ENCODE data around the gene CRTC1.

CRTC1 gene

DNA sequence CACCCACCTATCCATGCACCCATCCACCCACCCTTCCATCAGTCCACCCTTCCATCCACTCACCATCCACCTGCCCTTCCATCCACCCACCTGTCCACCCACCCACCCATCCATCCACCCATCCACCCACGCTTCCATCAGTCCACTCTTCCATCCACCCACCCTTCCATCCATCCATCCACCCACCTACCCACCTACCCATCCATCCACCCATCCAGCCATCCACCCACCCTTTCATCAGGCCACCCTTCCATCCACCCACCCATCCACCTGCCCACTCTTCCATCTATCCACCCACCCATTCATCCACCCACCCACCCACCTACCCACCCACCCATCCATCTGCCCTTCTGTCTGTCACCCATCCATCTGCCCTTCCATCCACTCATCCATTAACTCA is 29.6 kb upstream of the CRTC1 start:
- no peak for DNase-seq

DNA sequence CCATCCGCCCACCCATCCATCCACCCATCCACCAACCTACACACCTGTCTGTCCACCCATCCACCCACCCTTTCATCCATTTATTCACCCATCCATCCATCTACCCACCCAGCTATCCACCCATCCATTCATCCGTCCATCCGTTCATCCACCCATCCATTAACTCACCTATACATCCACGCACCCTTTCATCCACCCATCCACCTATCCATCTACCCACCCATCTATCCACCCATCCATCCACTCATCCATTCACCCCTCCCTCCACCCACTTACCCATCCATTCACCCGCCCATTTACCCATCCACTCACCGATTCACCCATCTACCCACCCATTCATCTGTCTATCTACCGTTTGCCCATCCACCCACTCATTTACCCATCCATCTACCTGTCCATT is 29.0 kb upstream of the CRTC1 start:
- DNase-seq: no peak

DNA sequence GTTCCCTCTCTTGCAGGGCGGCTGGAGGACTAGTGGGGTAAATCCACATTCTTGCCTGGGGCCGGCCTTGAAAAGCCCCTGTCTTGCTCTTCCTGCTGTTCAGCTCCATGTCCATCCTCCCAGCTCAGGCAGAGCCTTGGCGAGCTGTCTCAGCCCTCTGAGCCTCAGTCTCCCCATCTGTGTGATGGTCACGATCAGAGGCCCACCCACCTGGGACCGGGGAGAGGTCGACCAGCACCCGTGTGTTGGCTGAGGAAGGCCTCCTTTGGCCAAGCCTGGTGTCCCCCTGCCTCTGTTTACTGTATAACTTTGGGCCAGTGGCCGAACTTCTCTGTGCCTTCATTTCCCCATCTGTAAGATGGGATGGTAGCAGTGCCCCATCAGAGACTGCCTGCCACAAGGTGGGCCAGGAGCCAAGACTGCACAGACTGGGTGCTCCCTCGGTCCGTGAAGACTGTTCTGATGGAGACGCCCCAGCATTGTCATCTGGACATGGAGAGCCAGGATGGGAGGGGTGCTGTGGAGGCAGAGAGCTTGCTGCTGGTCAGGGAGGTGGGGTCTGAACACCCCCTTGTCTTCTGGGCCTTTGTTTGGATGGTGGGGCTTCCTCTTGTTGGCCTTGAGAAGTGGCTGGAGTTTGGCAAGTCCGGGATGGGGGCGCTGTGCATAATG is 28.2 kb upstream of the CRTC1 start:
- DNase-seq: no peak

DNA sequence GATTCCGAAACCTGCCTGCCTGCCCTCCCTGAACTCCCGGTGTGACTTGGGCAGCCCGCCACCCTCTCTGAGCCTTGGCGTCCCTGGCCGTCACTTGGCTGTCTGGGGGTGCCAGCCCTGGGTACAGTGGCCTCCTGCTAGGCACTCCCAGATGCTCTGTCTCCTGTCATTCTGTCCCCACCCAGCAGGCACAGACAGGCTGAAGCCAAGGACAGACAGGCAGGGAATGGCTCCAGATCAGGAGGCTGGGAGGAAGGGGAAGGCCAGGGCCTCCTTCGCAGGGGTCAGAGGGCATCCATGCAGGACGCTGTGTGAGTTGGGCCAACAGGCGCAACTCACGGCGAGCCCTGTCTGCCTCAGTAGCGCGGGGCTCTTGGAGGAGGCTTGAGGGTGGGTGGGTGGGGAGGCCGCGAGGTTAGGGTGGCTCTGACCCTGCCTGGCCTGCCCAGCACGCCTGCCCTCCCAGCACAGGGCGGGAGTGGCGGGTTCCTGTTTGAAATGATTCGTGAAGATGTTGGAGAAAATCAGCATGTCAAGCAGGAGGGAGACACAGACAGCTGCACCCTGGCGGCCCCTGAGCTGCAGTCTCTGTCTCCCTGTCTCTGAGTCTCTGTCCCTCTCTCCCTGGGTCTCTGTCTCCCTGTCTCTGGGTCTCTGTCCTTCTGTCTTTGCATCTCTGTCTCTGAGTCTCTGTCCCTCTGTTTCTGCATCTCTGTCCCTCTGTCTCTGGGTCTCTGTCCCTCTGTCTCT is 27.0 kb upstream of the CRTC1 start:
- no peak for DNase-seq

DNA sequence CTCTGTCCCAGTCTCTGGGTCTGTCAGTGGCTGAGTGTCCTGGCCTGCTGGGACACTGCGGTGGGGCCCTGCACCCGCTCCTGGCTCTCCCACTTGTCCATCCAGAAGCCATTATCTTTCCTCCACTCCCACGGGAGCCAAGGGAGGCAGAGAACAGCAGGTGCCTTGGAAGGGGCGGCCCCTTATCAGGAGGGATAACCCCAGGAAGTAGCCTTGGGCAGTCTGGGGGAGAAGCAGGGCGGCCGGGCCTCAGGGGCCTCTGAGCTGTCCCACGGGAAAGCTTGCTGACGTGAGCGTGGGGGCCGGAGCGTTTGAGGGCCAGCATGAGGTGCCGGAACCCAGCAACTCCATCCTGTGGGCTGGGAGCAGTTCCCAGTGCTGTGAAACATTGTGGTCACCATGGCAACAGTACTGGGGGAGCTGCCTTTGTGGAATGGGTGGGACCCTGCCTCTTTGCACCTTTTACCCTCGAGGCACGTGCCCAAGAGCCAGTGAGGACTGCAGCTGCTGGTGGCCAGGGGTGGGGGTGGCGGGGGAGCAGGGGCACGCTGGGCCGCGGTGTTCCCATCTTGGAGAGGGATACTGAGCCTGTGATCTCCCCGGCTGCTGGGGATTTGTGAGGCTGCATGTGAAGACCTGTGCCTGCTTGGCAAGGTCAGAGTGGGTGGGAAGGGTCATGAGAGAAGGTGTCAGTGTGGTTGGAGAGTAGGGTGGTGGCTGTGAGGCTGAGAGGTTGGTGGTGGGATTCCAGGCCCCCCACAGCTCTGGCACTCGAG is 25.7 kb upstream of the CRTC1 start:
- peak; percentile 51 for DNase-seq

DNA sequence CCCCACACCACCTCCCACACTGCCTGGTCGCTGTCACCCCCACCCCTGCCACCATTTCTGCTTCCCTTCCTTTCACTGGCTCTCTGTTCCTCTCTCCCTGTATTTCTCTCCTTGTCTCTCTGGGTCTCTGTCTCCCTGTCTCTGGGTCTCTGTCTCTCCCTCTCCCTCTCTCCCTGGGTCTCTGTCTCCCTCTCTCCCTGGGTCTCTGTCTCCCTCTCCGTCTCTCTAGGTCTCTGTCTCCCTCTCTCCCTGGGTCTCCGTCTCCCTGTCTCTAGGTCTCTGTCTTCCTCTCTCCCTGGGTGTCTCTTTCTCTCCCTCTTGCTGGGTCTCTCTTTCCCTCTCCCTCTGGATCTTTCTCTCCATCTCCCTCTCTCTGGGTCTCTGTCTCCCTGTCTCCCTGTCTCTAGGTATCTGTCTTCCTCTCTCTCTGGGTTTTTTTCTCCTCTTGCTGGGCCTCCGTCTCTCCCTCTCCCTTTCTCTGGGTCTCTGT is 25.1 kb upstream of the CRTC1 start:
- no peak for DNase-seq

DNA sequence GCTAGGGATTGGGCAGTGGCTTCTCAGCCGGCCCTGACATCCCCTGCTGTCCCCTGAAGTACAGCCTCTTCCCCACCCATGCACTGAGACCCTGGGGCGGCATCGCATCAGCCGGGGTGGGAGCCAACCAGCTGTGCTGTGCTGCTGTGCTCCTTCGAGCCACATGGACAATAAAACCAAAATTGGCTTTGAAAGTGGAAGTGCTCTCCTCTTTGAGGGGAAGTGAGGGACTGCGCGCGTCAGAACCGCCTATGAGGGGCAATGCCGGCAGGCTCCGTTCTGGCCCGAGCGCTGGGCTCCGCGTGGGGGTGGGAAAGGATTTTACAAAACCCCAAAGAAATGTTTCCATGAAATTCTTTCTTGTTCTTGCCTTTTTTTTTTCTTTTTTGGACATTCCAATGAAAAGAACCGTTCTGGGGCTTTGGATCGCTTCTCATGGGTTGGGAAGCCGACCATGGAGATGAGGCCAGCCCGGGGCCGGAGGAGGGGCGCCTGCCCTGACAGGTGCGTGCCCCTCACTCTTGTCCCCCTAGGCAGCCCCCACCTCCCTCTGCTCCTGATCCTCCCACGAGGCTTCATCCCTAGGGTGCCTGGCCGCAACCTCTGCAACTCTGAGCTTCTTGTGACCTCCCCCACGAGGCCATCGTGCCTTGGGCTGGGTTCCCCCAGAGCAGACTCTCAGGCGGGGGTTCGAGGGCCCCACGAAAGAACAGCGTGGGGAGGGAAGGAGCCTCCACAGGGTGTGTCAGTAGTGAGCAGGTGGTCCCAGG is 24.0 kb upstream of the CRTC1 start:
- DNase-seq: peak; percentile 17

DNA sequence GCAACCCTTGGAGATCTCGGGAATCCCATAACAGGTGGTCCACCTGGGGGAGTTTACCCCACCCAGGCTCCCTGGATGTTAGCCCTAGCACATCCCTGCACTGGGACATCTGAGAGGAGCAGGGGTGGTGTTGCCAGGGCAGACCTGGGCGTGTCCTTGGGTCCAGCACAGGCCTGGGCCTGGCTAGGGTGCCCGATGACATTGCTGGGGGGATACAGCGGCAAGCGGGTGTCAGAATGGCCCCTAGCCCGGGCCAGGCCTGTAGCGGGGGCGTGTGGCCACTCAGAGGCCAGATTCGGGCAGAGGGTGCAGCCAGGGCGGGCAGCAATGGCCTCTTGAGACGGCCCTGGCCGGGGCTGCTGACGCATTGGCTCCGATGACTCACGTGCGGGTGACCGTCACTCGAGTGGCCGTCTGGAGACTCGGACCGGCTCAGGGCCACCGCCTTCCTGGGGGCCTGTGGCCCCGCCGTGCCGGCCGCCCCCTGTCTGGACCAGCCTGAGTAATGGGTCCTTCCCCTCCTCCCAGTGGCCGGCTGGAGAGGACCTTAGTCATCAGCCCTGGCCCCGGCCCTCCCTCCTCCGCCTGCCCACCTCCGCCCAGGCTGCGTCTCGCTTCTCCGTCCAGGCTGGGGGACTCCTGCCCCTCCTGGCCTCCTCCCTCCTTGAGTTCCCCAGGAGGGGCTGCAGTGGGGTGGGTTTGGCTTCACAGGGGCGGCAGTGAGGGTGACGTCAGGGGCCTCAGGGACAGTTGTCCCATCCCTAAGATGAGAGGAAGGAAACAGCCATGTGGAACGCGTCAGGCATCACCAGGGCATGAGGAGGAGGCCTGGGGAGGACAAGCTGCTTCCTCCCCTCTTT is 23.2 kb upstream of the CRTC1 start:
- DNase-seq: peak; percentile 26

DNA sequence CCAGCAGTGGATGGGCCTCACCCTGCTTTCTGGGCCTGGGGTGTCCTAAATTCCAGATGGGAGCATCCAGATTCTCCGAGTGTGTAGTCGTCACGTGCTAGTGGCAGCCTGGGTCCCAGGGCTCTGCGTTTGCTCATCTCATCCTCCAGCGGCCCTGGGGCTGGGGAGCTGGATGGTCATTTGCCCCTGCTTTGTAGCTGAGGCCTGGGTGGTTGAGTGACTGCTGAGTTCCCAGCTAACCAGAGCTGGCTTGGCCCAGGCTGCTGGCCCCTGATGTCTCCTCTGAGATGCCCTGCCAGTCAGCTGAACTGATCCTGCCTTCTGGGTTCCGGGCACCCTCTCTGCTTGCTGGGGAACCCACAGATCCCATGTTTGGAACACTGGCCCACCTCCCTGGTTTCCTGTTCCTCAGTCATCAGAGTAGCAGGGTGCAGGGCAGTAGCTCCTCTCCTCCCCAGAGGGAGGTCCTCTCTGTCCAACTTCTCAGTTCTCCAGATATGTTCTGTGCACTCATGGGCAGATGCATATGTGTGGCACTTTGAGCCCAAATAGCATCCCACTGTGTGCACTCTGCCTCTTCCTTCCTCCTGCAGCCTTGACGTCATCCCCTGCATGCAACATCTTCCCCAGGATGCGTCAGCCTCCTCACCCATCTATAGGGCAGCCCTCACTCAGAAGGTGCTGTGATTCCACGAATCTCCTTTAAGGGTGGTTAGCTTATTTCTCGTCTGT is 22.4 kb upstream of the CRTC1 start:
- no peak for DNase-seq

DNA sequence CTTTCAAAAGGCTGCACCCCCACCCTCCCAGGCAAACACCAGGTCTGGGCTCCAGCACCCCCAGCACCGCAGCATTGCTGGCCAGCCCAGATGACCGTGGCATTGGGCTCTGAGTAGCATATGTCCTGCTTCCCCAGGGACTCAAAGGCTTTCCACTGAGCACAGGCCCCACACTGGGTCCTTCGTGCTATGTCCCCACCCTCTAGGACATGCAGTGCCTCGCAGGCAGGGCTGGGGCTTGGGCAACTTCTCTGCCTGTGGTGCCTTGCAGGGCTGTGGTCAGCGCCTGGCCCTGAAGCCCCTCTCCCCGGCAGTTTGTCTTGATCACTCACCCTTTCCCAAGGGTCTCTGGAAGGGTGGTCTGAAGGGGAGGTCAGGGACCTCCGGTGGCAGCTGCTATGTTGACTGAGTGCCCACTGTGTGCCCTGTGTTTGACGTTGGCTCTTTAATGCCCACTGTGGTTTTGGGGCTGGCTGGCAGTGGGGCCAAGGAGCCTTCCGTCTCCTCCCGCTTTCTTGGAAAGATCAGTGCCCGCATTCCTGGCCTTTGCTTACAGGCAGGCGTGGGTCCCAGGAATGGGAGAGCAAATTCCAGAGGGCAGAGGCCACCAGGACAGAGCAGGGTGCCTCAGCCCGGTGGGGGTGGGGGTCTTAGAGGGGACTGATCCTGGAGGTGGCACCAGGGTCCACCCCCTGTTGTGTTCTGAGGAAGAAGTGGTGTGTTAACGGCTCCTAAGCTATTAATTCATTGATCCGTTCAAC is 20.3 kb upstream of the CRTC1 start:
- DNase-seq: no peak

DNA sequence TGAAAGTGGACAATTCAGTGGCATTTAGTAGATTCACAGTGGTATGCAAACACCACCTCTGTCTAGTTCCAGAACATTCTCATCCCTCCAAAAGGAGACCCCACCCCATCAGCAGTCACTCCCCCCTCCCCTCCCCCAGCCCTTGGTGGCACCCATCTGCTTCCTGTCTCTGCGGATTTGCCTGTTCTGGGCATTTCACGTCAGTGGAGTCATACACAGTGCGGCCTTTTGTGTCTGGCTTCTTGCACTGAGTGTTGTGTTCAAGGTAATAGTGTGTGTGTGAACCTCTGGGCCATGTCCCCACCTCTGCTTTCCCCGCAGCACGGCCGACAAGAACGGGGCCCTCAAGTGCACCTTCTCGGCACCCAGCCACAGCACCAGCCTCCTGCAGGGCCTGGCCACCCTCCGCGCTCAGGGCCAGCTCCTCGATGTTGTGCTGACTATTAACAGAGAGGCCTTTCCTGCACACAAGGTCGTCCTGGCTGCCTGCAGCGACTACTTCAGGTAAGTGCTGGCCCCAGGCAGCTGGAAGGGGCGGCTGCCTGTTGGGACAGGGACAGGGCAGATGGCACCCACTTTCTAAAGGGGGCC is 19.4 kb upstream of the CRTC1 start:
- DNase-seq: no peak

DNA sequence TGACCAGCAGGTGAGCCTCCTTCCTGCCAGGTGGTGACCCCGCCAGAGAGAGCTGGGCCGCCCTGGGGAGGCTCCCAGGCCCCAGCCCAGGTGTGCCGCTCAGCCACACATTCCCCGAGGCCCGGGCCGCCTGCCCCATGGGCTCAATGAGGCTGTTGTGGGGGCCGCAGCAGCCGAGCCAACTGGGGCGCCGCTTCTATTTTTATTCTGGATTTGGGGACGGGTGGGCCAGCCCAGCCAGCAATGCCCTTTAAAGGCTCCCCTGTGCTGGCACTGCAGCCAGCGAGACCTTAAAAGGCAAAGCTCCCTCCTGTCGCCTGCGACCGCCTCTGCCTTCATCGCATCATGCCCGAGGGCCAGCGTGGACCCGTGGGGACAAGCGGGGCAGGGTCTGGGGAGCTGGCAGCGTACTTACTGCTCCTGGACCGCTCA is 17.7 kb upstream of the CRTC1 start:
- no peak for DNase-seq

DNA sequence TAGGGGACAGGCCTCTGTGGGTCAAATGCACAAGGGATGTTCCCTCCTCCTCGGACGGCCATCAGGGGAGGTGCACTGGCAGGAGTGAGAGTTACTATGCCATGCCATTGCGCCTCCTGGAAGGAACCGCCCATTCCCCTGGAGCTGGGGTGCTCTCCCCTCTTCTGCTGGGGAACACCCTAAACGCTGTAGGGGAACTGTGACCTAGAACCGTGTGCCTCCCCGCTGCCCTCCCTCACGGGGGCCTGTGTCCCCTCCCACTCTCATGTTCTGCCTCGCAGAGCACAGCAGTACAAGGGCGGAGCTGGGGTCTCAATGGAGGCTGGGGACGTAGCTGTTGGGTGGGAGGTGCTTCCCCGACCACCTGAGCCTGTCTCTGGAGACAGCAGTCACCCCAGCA is 17.2 kb upstream of the CRTC1 start:
- DNase-seq: no peak

DNA sequence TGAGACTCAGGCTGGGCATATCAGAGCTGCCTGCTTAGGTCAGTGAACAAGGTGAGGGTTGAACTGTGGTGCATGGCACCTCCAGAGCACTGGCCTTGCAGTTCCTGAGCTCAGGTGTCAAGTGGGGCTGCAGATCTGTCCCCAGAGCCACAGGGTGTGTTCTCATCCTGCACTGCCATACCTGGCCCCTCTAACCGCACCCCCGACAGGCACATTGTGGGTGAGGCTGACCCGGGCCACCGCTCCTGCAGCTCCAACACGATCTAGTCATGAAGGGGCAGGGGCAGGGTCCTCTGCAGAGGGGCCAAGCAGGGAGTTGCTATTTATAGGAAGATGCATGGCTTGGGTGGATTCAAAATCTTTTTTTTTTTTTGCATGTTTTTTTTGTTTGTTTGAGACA is 16.7 kb upstream of the CRTC1 start:
- no peak for DNase-seq

DNA sequence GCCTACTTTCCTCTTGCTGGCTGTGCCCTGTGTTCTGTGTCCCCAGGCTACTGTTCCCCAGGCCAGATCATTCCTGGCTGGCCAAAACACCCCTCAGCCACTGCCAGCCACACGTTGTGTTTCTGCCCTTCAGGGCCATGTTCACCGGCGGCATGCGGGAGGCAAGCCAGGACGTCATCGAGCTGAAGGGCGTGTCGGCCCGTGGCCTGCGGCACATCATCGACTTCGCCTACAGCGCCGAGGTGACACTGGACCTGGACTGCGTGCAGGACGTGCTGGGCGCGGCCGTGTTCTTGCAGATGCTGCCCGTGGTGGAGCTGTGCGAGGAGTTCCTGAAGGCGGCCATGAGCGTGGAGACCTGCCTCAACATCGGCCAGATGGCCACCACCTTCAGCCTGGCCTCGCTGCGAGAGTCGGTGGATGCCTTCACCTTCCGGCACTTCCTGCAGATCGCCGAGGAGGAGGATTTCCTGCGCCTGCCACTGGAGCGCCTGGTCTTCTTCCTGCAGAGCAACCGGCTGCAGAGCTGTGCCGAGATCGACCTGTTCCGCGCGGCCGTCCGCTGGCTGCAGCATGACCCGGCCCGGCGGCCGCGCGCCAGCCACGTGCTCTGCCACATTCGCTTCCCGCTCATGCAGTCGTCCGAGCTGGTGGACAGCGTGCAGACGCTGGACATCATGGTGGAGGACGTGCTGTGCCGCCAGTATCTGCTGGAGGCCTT is 15.8 kb upstream of the CRTC1 start:
- no peak for DNase-seq

DNA sequence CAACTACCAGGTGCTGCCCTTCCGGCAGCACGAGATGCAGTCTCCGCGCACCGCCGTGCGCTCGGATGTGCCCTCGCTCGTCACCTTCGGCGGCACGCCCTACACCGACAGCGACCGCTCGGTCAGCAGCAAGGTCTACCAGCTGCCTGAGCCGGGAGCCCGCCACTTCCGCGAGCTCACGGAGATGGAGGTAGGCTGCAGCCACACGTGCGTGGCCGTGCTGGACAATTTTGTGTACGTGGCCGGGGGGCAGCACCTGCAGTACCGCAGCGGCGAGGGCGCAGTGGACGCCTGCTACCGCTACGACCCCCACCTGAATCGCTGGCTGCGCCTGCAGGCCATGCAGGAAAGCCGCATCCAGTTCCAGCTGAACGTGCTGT is 15.2 kb upstream of the CRTC1 start:
- DNase-seq: no peak

DNA sequence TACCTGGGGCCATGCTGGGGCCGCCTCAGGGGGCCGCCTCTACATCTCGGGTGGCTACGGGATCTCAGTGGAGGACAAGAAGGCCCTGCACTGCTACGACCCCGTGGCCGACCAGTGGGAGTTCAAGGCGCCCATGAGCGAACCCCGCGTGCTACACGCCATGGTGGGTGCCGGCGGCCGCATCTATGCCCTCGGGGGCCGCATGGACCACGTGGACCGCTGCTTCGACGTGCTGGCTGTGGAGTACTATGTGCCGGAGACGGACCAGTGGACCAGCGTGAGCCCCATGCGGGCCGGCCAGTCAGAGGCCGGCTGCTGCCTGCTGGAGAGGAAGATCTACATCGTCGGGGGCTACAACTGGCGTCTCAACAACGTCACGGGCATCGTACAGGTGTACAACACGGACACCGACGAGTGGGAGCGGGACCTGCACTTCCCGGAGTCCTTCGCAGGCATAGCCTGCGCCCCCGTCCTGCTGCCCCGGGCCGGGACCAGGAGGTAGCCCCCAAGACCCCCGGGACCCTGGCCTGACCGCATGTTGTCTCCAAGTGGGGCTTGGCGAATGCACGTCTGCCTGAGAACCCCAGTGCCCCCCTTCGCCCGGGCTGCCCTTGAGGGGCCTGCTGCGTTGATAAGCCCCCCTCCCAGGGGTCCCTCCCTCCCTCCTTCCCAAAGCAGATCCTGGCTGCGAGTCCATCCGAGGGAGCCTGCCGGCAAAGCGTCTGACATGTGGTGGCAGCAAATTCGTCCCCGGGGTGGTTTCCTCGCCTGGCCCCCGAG is 14.5 kb upstream of the CRTC1 start:
- DNase-seq: no peak

DNA sequence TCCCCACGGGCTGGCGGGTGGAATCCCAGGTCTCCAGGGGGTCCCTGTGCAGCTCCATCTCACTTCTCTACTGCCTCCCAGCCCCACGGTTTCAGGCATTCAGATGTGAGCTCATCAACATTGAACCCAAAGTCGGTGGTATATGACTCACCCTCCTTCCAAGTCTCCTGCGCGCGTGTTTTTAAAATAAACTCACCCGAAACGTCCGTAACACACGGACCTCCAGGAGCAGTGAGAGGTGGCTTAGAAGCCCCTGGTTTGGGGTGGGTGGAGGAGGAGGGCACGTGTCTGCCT is 14.0 kb upstream of the CRTC1 start:
- peak; percentile 44 for DNase-seq

DNA sequence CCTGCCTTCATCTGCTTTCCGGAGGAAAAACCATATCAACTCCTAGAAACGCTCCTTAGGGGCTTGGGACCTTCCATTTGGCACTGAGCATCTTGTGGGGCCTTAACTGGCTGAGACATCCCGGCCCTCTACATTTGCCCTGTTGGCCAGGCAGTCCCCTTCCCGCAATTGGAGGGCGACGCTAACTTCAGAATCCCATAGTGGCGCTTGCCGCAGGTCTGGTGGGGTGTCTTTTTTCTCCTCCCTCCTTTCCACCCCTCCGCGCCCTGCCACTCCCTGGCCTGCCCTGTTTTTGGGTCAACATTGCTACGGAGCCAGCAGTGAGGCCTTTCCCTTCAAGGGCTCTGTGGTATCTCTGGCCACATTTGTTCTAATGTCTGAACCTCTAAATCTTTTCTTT is 13.6 kb upstream of the CRTC1 start:
- no peak for DNase-seq
